Adrenal gland (tissue), 12 donors: ENCODE data around the gene MCM3AP. TPM values are rescaled to one million over a fixed set of nuclear protein-coding genes. Genes with fewer than 3 reads are reported as not detected.

Experiments used
- DNase-seq, 7 donors: peaks; one replicate each; pipeline ENCODE4 v3.0.0-alpha.2; 2019 to 2020
- H3K27ac ChIP-seq, 5 donors: fragments of 200-600 bp; sonication (generic) in 4 of 5; 1 replicate in 3 of 5; 2 replicates in 2 of 5; pipeline versions ENCODE4 v1.5.1 to v1.8.0; 2016 to 2020; ENCODE audit warnings: mild to moderate bottlenecking in 1 of 5
- H3K27me3 ChIP-seq: fragments of 200-600 bp; 2 replicates; pipeline ENCODE4 v1.8.0; 2021
- H3K36me3 ChIP-seq, 2 donors: fragments of 200-600 bp; replicated peaks in 1 of 2; 1 replicate in 1 of 2; 2 replicates in 1 of 2; pipeline versions ENCODE4 v1.5.1 to v1.8.0; 2018 to 2022
- H3K4me1 ChIP-seq, 2 donors: fragments of 200-600 bp; replicated peaks in 1 of 2; 1 replicate in 1 of 2; 2 replicates in 1 of 2; pipeline versions ENCODE4 v1.5.1 to v1.8.0; 2018 to 2021
- H3K4me3 ChIP-seq, 4 donors: fragments of 200-600 bp; sonication (generic) in 3 of 4; one replicate each; pipeline ENCODE4 v1.5.1; 2016 to 2018
- H3K9me3 ChIP-seq, 3 donors: fragments of 200-600 bp; sonication (generic) in 1 of 3; replicated peaks in 1 of 3; 1 replicate in 2 of 3; 2 replicates in 1 of 3; pipeline versions ENCODE4 v1.5.1 to v1.8.0; 2016 to 2021
- CTCF ChIP-seq, 6 experiments: fragments of 450-650 bp in 4 of 6; fragments of 200-600 bp in 2 of 6; sonication (generic) in 1 of 6; IDR thresholded peaks; 1 replicate in 5 of 6; 2 replicates in 1 of 6; pipeline versions ENCODE4 v1.5.1 to v1.8.0; 2016 to 2021; ENCODE audit warnings: antibody characterized with exemption in 6 of 6, mild to moderate bottlenecking in 2 of 6, moderate library complexity in 1 of 6
- POLR2A ChIP-seq, 2 donors: fragments of 450-650 bp; IDR thresholded peaks; one replicate each; pipeline ENCODE4 v1.6.1; 2017; ENCODE audit warnings: antibody characterized with exemption in 2 of 2, mild to moderate bottlenecking in 2 of 2, moderate library complexity in 1 of 2
- WGBS, 4 donors: extraction: QIAGEN DNeasy Blood & Tissue Kit in 2 of 4; methylation state at CpG; one replicate each; pipeline versions ENCODE4 v1.1.5 to v1.1.7; 2013 to 2017; 5-methylcytosine and 5-hydroxymethylcytosine counted together
- intact Hi-C, 2 donors: fragments of 100-400 bp; cut with DNase I; formaldehyde crosslinking; loops; one replicate each; pipeline versions ENCODE4 v1.14.1 to v1.15.0; 2022 to 2023
- polyA plus RNA-seq, 3 donors: library from polyadenylated mRNA; stranded (reverse); fragments of 200-250 nt in 2 of 3; fragments of 350-450 nt in 1 of 3; fragmentation: Illumina TruSeq in 1 of 3; extraction: RNeasy Lipid Tissue Mini Kit (QIAGEN cat#74804) in 1 of 3; gene quantifications; one replicate each; pipeline ENCODE4 v1.2.3, GENCODE V29; 2013 to 2014
- total RNA-seq, 9 donors: library from RNA; depleted of rRNA in 4 of 9; stranded (reverse); fragments of >200 nt in 4 of 9; fragments of 120-200 nt in 1 of 9; fragmentation: NEBNext Ultra II Directional in 1 of 9; extraction: Animal tissue kit (Norgen Biotek cat#: 25700) in 1 of 9; gene quantifications; one replicate each; pipeline versions ENCODE4 v1.1.0 to v1.2.4, GENCODE V29; 2013 to 2023
- donor health status: healthy with polysubstance abuse.
- donor health status: Bipolar disorder and iron deficiency.
- donor health status: DM: yes; HTN: yes; CAD: no.
- donor health status: DM: no; HTN: no; CAD: no.
- donor health status: DM: no; HTN: no; CAD: no.
- donor health status: DM: yes; HTN: yes; CAD: no.

The MCM3AP gene
- total and polyA plus RNA-seq, 12 donors, result 34.8 to 89.4 (median 70.1) TPM

GRCh38 chr21:46295996-46296752 is 10.8 kb upstream of the MCM3AP start:
- H3K27ac ChIP-seq, result peak overlapping the region in 1 of 5 donors; percentile 37
- no peaks in the 10 kb centered on the region for H3K9me3 ChIP-seq
- peaks cover 0 to 8% of the 10 kb centered on the region in 2 donors for H3K36me3 ChIP-seq
- WGBS, 4 donors, result 51 to 76% (median 68%) methylated on average over 9 to 29 of the region's 29 CpGs
- peak in 6 of 7 donors; percentile 39 to 84 (median 64) for DNase-seq
- no peaks in the 10 kb centered on the region for H3K27me3 ChIP-seq
- H3K4me3 ChIP-seq, result no peak overlapping the region
- H3K4me1 ChIP-seq, result no peaks in the 10 kb centered on the region
- intact Hi-C loops, result no loop called here
- TF ChIP-seq POLR2A (IDR thresholded peaks at IDR 0.05), result no peak
- no peak for TF ChIP-seq CTCF (IDR thresholded peaks at IDR 0.05)

GRCh38 chr21:46295177-46295770 is 9.9 kb upstream of the MCM3AP start:
- no peaks in the 10 kb centered on the region for H3K9me3 ChIP-seq
- H3K36me3 ChIP-seq, result peaks cover 0 to 8% of the 10 kb centered on the region in 2 donors
- no peaks in the 10 kb centered on the region for H3K27me3 ChIP-seq
- no peak overlapping the region for H3K4me3 ChIP-seq
- TF ChIP-seq POLR2A (IDR thresholded peaks at IDR 0.05) (no peak), CTCF (IDR thresholded peaks at IDR 0.05) (no peak)
- no peak for DNase-seq
- peak overlapping the region in 1 of 5 donors; percentile 5 for H3K27ac ChIP-seq
- no peaks in the 10 kb centered on the region for H3K4me1 ChIP-seq
- WGBS, 4 donors, result 45 to 62% (median 50%) methylated on average over 6 to 9 of the region's 9 CpGs
- intact Hi-C loops, result no loop called here

- Histone ChIP-seq H3K4me1 (no peaks in the 10 kb centered on the region), H3K27me3 (no peaks in the 10 kb centered on the region), H3K4me3 (no peak overlapping the region), H3K9me3 (no peaks in the 10 kb centered on the region), H3K36me3 (peaks cover 0 to 8% of the 10 kb centered on the region in 2 donors), H3K27ac (peak overlapping the region in 1 of 5 donors; percentile 5)
- DNase-seq, result peak in 1 of 7 donors; percentile 44
- TF ChIP-seq POLR2A (IDR thresholded peaks at IDR 0.05) (no peak), CTCF (IDR thresholded peaks at IDR 0.05) (no peak)
- WGBS, 4 donors, result 53 to 69% (median 58%) methylated on average over 6 to 10 of the region's 10 CpGs
- intact Hi-C loops, result no loop called here
Observed at GRCh38 chr21:46294647-46295176, 9.3 kb upstream of the MCM3AP start.

GRCh38 chr21:46291561-46291960 is 6.2 kb upstream of the MCM3AP start:
- no peaks in the 10 kb centered on the region for H3K27me3 ChIP-seq
- peaks cover 0 to 8% of the 10 kb centered on the region in 2 donors for H3K36me3 ChIP-seq
- no peak for TF ChIP-seq CTCF (IDR thresholded peaks at IDR 0.05)
- no peak for TF ChIP-seq POLR2A (IDR thresholded peaks at IDR 0.05)
- H3K27ac ChIP-seq, result no peak overlapping the region
- intact Hi-C loops, result no loop called here
- H3K4me3 ChIP-seq, result no peak overlapping the region
- H3K4me1 ChIP-seq, result peaks cover 5 to 7% of the 10 kb centered on the region in 2 donors
- WGBS, 4 donors, result 92 to 98% (median 95%) methylated on average over 2 of the region's 2 CpGs
- H3K9me3 ChIP-seq, result no peaks in the 10 kb centered on the region
- no peak for DNase-seq
